ENCODE results near the gene FBL.
"Not testable (repeated sequence)": the region's sequence is repeated elsewhere in the genome, so short reads cannot be mapped to it uniquely, and the experiment has no call there.

FBL gene

DNA sequence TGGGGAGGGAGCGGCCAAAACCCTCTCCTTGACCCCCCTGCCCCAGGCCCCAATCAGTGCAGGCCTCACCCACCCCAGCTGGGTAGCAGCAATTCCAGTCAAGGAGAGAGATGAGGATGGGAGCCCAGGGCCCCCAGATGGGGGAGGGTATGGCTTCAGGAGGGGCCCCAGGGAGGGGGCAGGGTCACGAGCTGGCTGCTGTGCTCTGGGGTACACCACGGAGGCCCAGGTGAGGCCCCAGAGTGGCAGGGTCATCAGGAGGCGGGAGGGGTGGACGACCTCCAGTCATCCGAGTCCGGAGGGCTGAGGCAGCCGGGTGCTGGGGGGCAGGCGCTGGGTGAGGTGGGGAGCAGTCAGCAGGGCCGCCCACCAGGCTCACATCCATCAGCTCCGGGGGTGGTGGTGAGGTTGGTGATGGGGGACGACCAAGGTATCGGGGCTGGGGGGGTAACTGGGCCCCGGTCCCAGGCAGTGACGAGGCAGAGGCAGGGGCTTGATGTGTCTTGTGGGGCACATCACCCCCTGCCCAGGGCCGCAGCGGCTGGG is 20.6 kb downstream of the FBL start:
- no peak for DNase-seq (ENCODE audit: low read depth in 2 of 3, low spot score in 1 of 3)

DNA sequence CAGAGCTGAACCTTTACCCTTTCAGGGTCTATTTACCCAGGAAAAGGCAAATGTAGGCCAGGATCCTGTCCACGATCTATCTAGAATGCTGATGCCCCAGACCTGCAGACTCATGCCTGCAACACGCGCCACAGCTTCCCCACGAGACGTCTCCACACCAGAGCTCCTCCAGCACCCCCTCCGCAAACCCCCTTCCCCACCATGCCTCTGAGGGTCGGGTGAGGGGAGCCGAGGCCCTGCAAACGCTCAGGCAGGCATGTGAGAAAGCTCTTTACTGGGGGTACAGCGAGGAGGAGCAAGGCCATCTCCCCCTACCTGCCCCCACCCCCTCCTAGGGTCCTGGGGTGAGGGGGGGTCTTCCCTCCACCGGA is 21.1 kb downstream of the FBL start:
- DNase-seq (ENCODE audit: low read depth in 2 of 3, low spot score in 1 of 3): no peak

DNA sequence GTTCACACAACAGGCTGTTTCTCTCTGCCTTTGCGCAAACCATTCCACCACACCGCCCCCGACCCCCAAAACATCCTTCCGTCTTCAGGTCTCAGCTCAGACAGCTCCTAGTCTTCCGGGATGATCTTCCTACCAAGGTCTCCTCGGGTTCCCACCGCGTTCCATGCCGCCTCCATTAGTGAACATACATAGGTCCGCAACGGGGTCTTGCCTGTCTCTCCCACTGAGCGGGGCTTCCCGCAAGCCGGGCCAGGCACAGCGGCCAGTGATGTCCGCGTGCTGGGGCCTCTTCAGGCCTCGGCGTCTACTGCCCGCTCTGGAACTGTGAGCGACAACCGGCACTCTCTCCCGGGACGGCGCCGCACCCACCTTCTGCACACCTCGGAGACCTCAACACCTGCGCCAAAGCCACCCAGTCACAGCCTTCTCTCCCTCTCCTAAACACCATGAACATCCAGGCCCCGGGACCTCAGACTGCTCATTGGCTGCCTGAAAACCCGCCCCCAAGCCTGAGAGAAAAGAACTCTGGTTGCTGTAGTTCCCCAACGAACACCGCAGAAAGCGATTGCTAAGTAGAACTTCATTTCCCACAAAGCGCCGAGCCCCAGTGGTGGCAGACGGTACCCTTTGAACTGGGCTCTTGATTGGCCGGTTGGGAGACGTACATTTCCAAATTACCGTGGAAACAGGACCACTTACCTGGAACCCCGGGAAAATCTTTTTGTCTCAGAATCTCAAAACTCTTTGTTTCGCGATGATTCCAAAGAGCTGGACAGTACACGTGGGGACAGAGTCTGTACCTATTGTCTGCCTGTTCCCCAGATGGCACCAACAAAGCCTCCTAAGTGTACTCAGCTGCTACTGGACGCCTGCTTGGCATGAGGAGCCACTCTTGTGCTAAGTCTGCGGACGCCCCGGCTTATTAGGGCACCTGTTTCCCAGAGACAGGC is 21.8 kb downstream of the FBL start:
- peak; percentile 80 to 82 (median 80) for DNase-seq (ENCODE audit: low read depth in 2 of 3, low spot score in 1 of 3)

DNA sequence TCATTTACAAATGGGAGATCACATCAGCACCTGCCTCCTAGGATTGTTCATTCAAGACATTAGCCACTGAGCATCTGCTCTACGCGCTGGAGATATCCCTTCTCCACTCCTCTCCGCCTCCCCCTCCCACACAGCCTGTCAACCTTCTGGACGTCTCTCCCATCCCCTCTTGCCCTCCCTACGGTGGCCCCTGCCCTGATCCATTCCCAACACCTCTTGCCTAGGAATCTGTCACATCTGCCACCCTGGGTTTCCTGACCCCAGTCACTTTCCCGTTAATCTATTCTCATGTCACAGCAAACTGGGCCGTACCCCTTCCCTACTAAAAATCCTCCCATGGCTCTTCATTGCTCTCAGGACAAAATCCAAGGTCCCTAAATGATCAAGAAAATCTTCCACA is 22.5 kb downstream of the FBL start:
- no peak for DNase-seq (ENCODE audit: low read depth in 2 of 3, low spot score in 1 of 3)

DNA sequence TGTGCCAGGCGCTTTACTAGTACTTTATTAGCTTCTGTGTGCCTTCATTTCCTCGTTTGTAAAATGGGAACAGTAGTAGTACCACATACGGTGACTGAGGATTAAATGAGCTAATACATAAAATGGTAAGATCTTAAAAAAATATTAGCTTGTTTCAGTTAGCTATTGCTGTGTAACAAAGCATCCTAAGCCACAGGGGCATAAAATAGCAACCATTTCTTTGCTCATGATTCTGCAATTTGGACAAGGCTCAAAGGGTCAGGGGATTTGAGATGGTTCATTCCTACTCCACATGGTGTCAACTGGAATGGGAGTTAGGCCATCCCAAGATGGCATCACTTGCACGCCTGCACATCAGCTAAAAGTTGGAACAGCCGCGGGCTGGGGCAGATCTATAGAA is 25.5 kb downstream of the FBL start:
- DNase-seq (ENCODE audit: low read depth in 2 of 3, low spot score in 1 of 3): no peak

DNA sequence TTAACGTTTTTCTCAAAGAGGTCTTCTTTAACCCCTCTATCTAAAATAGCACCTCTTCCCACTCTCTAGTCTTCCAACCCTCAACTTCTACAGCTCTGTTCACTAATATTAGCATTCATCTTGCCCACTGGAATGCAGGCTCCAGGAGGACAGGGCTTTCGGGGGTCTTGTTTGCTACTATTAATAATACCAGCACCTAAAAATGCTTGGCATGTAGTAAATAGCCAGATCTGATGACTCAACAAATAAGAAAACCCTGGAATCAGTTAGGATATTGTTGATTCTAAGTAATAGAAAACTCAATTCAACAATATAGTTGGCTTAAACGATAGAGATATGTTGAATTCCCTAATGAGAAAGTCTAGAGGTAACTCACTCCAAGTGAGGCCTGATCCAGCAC is 26.4 kb downstream of the FBL start:
- DNase-seq (ENCODE audit: low read depth in 2 of 3, low spot score in 1 of 3): no peak

DNA sequence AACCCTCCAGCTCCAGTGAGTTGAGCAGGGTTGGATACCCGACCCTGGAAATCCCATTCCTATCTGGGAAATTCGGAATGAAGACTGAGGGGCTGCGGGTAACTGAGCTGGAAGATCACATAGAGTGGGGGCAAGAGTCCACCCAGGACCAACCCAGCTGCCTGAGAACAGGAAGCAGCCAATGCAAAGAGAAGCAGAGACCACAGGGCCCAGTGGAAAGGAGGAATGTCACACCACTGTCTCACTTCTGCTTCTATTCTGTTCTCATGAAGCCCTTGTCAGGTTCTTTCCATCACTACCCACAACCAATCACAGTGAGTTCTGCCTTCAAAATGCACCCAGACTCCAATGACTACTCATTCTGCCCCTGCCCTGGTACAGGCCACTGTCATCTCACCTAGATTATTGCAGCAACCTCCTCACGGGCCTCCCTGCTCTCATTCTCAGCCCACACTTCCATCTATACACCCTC is 27.5 kb downstream of the FBL start:
- DNase-seq (ENCODE audit: low read depth in 2 of 3, low spot score in 1 of 3): no peak

DNA sequence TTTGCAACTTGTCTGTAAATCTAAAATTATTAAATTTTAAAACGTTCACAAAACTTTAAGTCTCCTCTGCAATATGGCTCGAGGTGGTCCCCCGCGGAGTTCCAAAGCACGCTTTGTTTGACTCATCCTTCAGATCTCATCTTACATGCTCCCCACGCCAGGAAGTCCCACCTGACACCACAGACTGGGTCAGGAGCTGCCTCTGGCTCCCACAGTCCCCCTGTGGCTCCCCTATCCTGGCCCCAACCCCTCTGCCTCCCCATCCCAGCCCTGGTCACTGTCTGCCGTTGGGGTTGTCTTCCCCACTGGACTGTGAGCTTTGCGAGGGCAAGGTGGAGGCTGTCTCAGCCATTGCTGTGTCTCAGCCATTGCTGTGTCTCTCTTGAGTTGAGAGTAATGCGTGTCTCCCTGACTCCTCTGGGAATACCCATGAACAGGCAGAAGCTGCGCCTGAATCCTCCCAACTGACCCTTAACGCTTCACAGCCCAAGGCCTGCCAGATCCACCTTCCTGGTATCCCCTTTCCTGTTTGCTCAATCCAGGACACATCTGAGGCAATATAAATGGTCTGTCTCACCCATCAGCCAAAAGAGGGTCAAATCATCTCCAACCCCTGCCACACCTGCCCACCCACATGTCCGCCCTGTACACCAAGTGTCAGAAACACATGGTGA is 28.2 kb downstream of the FBL start:
- no peak for DNase-seq (ENCODE audit: low read depth in 2 of 3, low spot score in 1 of 3)

DNA sequence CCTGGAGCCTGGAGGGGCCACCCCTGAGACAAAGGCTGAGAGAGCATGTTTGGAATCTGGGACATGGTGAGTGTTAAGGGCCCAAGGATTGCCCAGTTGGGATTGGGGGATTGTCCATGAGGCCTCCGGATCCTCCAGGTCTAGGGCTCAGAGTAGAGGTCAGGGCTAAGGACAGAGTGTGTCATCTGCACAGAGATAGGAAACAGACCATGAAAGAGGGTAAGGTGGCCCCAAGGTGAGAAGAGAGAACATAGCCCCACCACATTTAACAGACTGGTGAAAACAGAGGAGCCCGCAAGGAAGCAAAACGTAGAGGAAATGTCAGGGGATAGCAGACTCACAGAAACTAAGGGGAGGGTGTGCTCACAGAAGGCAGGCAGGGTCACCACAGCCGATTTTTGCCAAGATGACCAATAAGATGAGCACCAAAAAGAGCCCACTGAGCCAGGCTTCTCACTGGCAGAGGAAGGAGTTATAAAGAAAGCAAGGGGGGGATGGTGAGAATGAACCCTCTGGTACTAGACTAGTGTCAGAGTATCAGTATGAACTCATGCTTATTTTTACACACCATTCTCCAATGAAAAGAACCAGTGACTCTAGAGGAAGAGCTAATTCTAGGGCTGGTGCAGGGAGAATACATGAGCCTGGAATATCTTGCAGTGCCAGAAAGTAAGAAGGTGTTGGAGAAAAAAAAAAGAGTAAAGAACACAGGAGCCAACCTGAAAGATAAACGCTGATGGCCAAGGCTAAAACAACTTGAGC is 29.7 kb downstream of the FBL start:
- no peak for DNase-seq (ENCODE audit: low read depth in 2 of 3, low spot score in 1 of 3)

DNA sequence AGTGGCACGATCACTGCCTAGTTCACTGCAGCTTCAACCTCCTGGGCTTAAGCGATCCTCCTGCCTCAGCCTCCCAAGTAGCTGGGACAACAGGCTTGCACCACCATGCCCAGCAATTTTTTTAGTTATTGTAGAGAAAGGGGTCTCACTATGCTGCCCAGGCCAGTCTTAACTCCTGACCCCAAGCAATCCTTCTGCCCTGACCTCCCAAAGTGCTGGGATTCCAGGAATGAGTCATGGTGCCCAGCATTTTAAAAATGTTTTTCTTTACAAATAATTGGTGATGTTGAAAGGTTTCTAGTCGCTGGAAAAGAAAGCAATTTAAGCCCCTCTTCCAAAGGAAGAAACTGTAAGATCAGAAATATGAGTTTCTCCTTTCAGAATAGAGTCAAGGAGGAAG is 31.6 kb downstream of the FBL start:
- DNase-seq (ENCODE audit: low read depth in 2 of 3, low spot score in 1 of 3): no peak

DNA sequence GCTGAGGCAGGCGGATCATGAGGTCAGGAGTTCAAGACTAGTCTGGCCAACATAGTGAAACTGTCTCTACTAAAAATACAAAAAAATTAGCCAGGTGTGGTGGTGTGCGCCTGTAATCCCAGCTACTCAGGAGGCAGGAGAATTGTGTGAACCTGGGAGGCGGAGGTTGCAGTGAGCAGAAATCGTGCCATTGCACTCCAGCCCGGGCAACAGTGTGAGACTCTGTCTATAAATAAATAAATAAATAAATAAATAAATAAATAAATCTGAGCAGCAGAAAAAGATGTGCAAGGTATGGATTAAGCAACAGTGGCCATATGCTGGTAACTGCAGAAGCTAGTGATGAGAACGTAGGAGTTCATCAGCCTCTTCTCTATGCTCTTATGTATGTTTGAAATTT is 32.1 kb downstream of the FBL start:
- DNase-seq (ENCODE audit: low read depth in 2 of 3, low spot score in 1 of 3): not testable (repeated sequence)

DNA sequence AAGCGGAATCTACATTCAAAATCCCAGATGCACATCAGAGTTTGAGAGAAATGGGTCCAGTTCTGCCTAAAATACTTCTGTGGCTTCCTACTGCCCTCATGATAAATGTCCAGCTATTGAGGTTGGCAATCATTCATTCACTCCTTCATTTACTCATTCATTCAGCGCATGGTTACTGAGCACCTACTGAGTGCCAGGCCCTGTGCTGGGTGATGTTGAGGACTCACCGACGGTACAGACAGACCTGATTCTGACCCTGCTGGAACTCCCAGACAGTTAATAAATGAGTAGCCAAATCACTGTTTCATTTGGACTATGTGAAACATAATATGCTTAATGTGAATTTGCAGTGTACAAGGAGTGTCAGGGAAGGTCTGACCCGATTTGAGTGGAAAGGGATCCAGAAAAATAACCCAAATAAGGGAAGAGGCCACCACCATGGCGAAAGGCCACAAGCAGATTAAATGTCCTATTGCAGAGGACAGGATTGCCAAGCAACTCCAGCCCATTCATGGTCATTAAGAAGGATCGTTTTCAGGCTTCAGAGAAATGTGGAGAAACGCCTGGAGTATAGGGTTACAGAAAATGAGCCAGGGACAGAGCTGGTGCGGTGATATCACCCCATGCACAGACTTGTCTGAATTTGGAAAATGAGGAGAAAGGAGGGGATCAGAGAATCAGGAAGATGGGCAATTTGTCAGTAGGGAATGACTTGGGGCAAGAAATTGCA is 32.8 kb downstream of the FBL start:
- DNase-seq (ENCODE audit: low read depth in 2 of 3, low spot score in 1 of 3): no peak

DNA sequence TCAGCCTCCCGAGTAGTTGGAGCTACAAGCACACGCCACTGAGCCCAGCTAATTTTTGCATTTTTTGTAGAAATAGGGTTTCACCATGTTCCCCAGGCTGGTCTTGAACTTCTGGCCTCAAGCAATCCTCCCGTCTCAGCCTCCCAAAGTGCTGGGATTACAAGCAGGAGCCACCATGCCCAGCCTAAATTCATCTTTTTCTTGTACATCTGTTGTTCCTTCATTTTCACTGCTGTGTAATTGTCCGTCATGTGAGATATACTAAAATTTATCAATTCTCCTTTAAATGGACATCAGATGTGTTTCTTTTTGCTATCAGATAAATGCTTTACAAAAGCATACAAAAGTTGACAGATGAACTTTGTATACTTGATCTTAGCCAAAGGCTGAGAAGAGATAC is 35.1 kb downstream of the FBL start:
- DNase-seq (ENCODE audit: low read depth in 2 of 3, low spot score in 1 of 3): no peak

DNA sequence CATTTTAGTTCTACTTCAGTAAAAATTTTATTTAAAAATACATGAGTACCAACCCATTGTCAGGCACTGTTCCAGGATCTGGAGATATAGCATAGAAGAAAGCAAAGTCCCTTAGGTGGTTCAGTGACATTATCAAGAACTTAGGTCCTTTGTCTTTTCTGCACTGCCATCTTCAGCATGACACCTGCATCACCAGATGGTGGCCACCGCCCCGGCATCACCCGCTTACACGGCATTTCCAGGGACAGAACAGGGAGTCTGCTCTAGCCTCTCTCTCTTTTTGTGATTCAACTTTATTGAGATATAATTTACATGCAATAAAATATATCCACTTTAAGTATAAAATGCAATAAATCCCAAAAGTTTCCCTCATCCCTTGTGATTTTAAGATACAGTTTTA is 35.8 kb downstream of the FBL start:
- no peak for DNase-seq (ENCODE audit: low read depth in 2 of 3, low spot score in 1 of 3)

DNA sequence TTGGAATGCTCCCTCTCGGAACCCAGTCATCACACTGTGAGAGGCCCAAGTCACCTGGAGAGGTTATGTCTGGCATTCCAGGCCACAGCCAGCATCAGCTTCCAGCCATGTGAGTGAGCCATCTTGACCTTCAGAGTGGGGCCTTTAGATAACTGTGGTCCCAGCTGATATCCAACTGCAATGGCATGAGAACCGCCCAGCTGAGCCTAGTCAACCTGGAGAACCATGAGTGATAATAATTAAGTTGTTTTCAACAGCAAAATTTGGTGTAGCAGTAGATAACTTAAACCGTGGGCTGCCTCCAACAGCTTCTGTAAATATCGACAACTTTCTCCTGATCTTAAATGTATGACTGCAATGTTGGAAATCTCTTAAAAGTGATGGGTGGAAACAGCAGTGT is 36.8 kb downstream of the FBL start:
- no peak for DNase-seq (ENCODE audit: low read depth in 2 of 3, low spot score in 1 of 3)

DNA sequence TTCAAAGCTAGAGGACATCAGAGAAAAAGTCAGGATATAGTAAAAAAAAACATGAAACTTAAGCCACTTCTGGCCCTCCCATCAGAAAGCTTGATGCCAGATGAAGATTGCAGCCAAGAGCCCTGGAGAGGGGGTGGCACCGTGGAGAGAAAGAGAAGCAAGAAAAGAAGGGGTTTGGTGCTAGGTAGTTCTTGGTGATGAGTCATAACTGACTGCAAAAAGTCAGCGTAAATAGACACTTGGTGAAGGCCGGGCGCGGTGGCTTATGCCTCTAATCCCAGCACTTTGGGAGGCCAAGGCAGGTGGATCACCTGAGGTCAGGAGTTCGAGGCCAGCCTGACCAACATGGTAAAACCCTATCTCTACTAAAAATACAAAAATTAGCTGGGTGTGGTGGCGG is 37.5 kb downstream of the FBL start:
- not testable (repeated sequence) for DNase-seq (ENCODE audit: low read depth in 2 of 3, low spot score in 1 of 3)

DNA sequence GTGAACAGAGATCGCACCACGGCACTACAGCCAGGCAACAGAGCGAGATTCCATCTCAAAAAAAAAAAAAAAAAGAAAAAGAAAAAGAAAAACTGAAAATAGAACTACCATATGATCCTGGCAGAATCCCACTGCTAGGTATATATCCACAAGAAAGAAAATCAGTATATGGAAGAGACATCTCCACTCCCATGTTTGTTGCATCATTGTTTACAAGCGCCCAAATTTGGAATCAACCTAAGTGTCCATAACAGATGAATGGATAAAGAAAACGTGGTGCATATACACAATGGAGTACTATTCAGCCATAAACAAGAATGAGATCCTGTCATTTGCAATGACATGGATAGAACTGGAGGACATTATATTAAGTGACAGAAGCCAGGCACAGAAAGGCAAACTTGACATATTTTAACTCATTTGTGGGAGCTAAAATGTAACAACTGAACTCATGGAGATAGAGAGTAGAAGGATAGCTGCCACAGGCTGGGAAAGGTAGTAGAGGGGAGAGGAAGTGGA is 38.3 kb downstream of the FBL start:
- no peak for DNase-seq (ENCODE audit: low read depth in 2 of 3, low spot score in 1 of 3)

DNA sequence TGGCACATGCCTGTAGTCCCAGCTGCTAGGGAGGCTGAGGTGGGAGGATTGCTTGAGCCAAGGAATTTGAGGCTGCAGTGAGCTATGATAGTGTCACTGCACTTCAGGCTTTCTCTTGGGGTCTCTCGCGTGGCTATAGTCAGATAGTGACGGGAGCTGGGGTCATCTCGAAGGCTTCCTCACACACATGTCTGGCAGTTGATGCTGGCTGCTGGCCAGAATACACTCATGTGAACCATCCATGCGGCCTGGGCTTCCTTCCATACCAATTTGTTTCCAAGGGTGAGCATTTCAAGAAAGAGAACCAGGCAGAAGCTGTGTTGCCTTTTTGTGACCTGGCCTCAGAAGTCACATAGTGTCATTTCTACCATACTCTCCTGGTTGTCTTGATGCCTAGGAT is 41.1 kb downstream of the FBL start:
- DNase-seq (ENCODE audit: low read depth in 2 of 3, low spot score in 1 of 3): no peak

DNA sequence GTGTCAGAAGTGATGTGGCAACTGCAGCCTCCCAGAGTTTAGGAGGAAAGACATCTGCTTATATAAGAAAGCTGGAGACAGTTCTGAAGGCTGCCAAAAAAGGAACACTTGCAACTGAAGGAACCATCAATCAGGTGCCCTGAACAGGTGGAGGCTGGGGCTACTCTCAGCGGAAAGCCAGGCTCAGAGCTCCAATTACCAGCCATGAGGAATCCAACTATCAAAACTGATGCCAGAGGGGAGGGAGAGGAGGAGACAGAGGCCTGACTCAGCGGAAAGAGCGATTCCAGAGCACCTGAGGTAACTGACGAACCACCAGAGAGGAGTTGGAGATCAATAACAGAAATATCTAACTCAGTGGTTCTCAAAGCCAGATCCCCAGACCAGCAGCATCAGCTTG is 43.2 kb downstream of the FBL start:
- no peak for DNase-seq (ENCODE audit: low read depth in 2 of 3, low spot score in 1 of 3)

DNA sequence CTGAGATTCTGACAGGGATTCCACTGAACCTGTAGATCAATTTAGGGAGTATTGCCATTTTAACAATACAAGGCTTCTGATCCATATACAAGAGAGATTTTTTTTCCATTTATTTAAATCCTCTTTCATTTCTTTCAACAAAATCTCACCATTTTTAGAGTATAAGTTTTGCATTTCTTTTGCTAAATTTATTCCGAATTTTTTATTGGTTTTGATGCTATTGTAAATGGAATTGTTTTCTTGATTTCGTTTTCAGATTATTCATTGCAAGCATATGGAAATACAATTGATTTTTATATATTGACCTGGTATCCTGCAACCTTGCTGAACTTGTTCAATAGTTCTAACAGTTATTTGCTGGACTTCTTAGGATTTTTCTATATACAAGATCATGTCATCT is 49.1 kb downstream of the FBL start:
- no peak for DNase-seq (ENCODE audit: low read depth in 2 of 3, low spot score in 1 of 3)

Measured in stimulated activated CD4-positive, alpha-beta T cell treated with anti-CD3 and anti-CD28 coated beads, Interleukin-12 subunit alpha, Interleukin-12 subunit beta, amount 100 ng/mL, for 48 hours (primary cell).